Heart left ventricle (tissue), 16 donors: ENCODE results near the gene ARIH1. TPM values are rescaled to one million over a fixed set of nuclear protein-coding genes. Genes with fewer than 3 reads are reported as not detected.
"Not testable (repeated sequence)": the region's sequence is repeated elsewhere in the genome, so short reads cannot be mapped to it uniquely, and the experiment has no call there.

Source experiments
- ATAC-seq, 4 donors: fragments of 200-7000 bp; cut with Tn5 transposase; one replicate each; pipeline ENCODE4 v1.9.1; 2020 to 2022; ENCODE audit warnings: moderate library complexity in 4 of 4, mild to moderate bottlenecking in 3 of 4, moderate number of reproducible peaks in 1 of 4
- DNase-seq, 5 donors: peaks; one replicate each; pipeline ENCODE4 v3.0.0-alpha.2; 2020
- H3K27ac ChIP-seq, 12 donors: fragments of 200-600 bp; sonication (generic) in 4 of 12; one replicate each; pipeline versions ENCODE4 v1.5.0 to v1.8.0; 2016 to 2022; ENCODE audit warnings: mild to moderate bottlenecking in 2 of 12
- H3K27me3 ChIP-seq, 9 donors: fragments of 200-600 bp; sonication (generic) in 2 of 9; one replicate each; pipeline versions ENCODE4 v1.5.1 to v1.8.0; 2016 to 2022; ENCODE audit warnings: mild to moderate bottlenecking in 3 of 9
- H3K36me3 ChIP-seq, 9 donors: fragments of 200-600 bp; sonication (generic) in 2 of 9; one replicate each; pipeline versions ENCODE4 v1.5.0 to v1.8.0; 2018 to 2022; ENCODE audit warnings: mild to moderate bottlenecking in 2 of 9
- H3K4me1 ChIP-seq, 12 donors: fragments of 200-600 bp; sonication (generic) in 4 of 12; one replicate each; pipeline versions ENCODE4 v1.5.0 to v1.8.0; 2016 to 2022; ENCODE audit warnings: mild to moderate bottlenecking in 3 of 12
- H3K4me3 ChIP-seq, 12 donors: fragments of 200-600 bp; sonication (generic) in 4 of 12; one replicate each; pipeline versions ENCODE4 v1.5.0 to v1.8.0; 2017 to 2022; ENCODE audit warnings: mild to moderate bottlenecking in 9 of 12, moderate library complexity in 4 of 12
- H3K9me3 ChIP-seq, 12 donors: fragments of 200-600 bp; sonication (generic) in 4 of 12; one replicate each; pipeline versions ENCODE4 v1.5.0 to v1.8.0; 2016 to 2022; ENCODE audit warnings: mild to moderate bottlenecking in 1 of 12
- CTCF ChIP-seq, 12 donors: fragments of 200-600 bp; sonication (generic) in 4 of 12; IDR thresholded peaks; one replicate each; pipeline versions ENCODE4 v1.5.0 to v1.8.0; 2018 to 2022; ENCODE audit warnings: antibody characterized with exemption in 12 of 12, mild to moderate bottlenecking in 5 of 12
- POLR2A ChIP-seq, 2 donors: fragments of 450-650 bp; IDR thresholded peaks; one replicate each; pipeline ENCODE4 v1.6.1; 2017; ENCODE audit warnings: antibody characterized with exemption in 2 of 2, mild to moderate bottlenecking in 2 of 2, moderate library complexity in 2 of 2
- WGBS, 4 donors: extraction: QIAGEN DNeasy Blood & Tissue Kit in 2 of 4; methylation state at CpG; one replicate each; pipeline versions ENCODE4 v1.1.5 to v1.1.7; 2013 to 2018; 5-methylcytosine and 5-hydroxymethylcytosine counted together
- intact Hi-C, 10 donors: fragments of 100-400 bp; cut with DNase I; formaldehyde crosslinking; loops; one replicate each; pipeline versions ENCODE4 v1.11.1 to v1.14.2; 2022
- polyA plus RNA-seq, 2 donors: library from polyadenylated mRNA; stranded (reverse); fragments of 200-250 nt; gene quantifications; one replicate each; pipeline ENCODE4 v1.2.3, GENCODE V29; 2013
- total RNA-seq, 9 donors: library from RNA; depleted of rRNA in 2 of 9; stranded (reverse); fragments of >200 nt in 2 of 9; fragmentation: NEBNext Ultra II Directional in 3 of 9; extraction: Animal tissue kit (Norgen Biotek cat#: 25700) in 3 of 9; gene quantifications; one replicate each; pipeline versions ENCODE4 v1.1.0 to v1.2.4, GENCODE V29; 2016 to 2023
- donor health status: ischemic (EF 13 %, LVEDD 7.1; RV severe dilation, severe dysfunction).
- donor health status: healthy with polysubstance abuse.
- donor health status: DM: no; HTN: yes; CAD: no.
- donor health status: DM: no; HTN: no; CAD: no.
- donor health status: ischemic (EF 25% LVEDD 6.9; RV normal size, moderate dysfunction).
- donor health status: ischemic (EF 25% LVEDD 5.7; RV mildly dilated, moderate dysfunction).
- donor health status: healthy.
- donor health status: DM: yes; HTN: yes; CAD: no.
- donor health status: ischemic (EF 35%, LVEDD 5.7; RV mildly dilated, moderate dysfunction).
- donor health status: nonischemic (EF 11% LVEDD 7.7; RV severe dilation, severe dysfunction).
- donor health status: DM: yes; HTN: yes; CAD: no.
- donor health status: PGD.
- donor health status: ischemic (EF 29% LVEDD 5.4; RV normal size, mild dysfunction).
- donor health status: nonischemic (EF 23%, LVEDD 6.1; RV moderate dilation, normal function).

The ARIH1 gene
- total and polyA plus RNA-seq, 11 donors: 25.3 to 217 (median 158) TPM

- Histone ChIP-seq H3K27me3 (no peaks in the 10 kb centered on the region), H3K9me3 (no peaks in the 10 kb centered on the region), H3K4me1 (peaks cover 0 to 3% (median 0%) of the 10 kb centered on the region in 12 donors), H3K27ac (no peak overlapping the region), H3K4me3 (no peak overlapping the region), H3K36me3 (no peaks in the 10 kb centered on the region)
- intact Hi-C loops: loop anchor here in 7 of 10 donors (5.0 to 10.0 kb wide), 8 partner anchors 70 to 1450 kb away; partner anchors contain the start of genes BBS4 (in 1 of the 7) and HIGD2B (in 1 of the 7)
- WGBS, 4 donors: 91 to 97% (median 95%) methylated on average over 4 of the region's 4 CpGs
- TF ChIP-seq CTCF (IDR thresholded peaks at IDR 0.05) (no peak), POLR2A (IDR thresholded peaks at IDR 0.05) (no peak)
- DNase-seq (no peak), ATAC-seq (no peak)
These were observed 130.7 kb downstream of the ARIH1 start for GRCh38 chr15:72604794-72605193.

- WGBS, 4 donors: 94 to 98% (median 95%) methylated on average over 3 of the region's 3 CpGs
- not testable (repeated sequence) for H3K36me3 ChIP-seq, H3K27ac ChIP-seq, H3K4me3 ChIP-seq, H3K9me3 ChIP-seq, DNase-seq, H3K27me3 ChIP-seq, H3K4me1 ChIP-seq, ATAC-seq
- intact Hi-C loops: loop anchor here in 7 of 10 donors (10.0 kb wide), 7 partner anchors 67 to 1447 kb away; partner anchors contain the start of genes BBS4 (in 1 of the 7) and HIGD2B (in 1 of the 7)
These were observed 134.0 kb downstream of the ARIH1 start for GRCh38 chr15:72608084-72608483.

- Histone ChIP-seq H3K27me3 (no peaks in the 10 kb centered on the region), H3K4me3 (no peak overlapping the region), H3K36me3 (no peaks in the 10 kb centered on the region), H3K9me3 (no peaks in the 10 kb centered on the region), H3K27ac (no peak overlapping the region), H3K4me1 (no peaks in the 10 kb centered on the region)
- WGBS, 4 donors: 88 to 92% (median 90%) methylated on average over 8 of the region's 8 CpGs
- TF ChIP-seq CTCF (IDR thresholded peaks at IDR 0.05): no peak
- TF ChIP-seq POLR2A (IDR thresholded peaks at IDR 0.05): no peak
- ATAC-seq (no peak), DNase-seq (no peak)
- intact Hi-C loops: loop anchor here in 7 of 10 donors (10.0 kb wide), 7 partner anchors 65 to 1445 kb away; partner anchors contain the start of genes BBS4 (in 1 of the 7) and HIGD2B (in 1 of the 7)
These were observed 135.7 kb downstream of the ARIH1 start for GRCh38 chr15:72609862-72610261.

- H3K36me3 ChIP-seq, H3K4me3 ChIP-seq, intact Hi-C loops, H3K9me3 ChIP-seq, DNase-seq, H3K27me3 ChIP-seq, ATAC-seq, H3K27ac ChIP-seq, H3K4me1 ChIP-seq: not testable (repeated sequence)
- WGBS, 4 donors: 87 to 96% (median 92%) methylated on average over 3 of the region's 3 CpGs
These were observed 138.2 kb downstream of the ARIH1 start for GRCh38 chr15:72612324-72612723.

GRCh38 chr15:72614810-72615532, 140.8 kb downstream of the ARIH1 start:
- intact Hi-C loops: no loop called here
- TF ChIP-seq CTCF (IDR thresholded peaks at IDR 0.05): no peak
- no peak for TF ChIP-seq POLR2A (IDR thresholded peaks at IDR 0.05)
- WGBS, 4 donors: 77 to 94% (median 83%) methylated on average over 2 to 3 of the region's 3 CpGs
- H3K4me3 ChIP-seq: no peak overlapping the region
- ATAC-seq (peak in 1 of 4 donors; percentile 13), DNase-seq (no peak)
- H3K9me3 ChIP-seq: no peaks in the 10 kb centered on the region
- no peaks in the 10 kb centered on the region for H3K36me3 ChIP-seq
- no peaks in the 10 kb centered on the region for H3K27me3 ChIP-seq
- peaks cover 0 to 7% (median 0%) of the 10 kb centered on the region in 12 donors for H3K4me1 ChIP-seq
- no peak overlapping the region for H3K27ac ChIP-seq

- peak; percentile 67 to 91 (median 86) for ATAC-seq
These were observed 141.6 kb downstream of the ARIH1 start for GRCh38 chr15:72615533-72616233.

More at GRCh38 chr15:72615533-72616233, 141.6 kb downstream of the ARIH1 start:
- H3K36me3 ChIP-seq, intact Hi-C loops, H3K4me3 ChIP-seq, H3K9me3 ChIP-seq, H3K27ac ChIP-seq, H3K4me1 ChIP-seq, H3K27me3 ChIP-seq: not testable (repeated sequence)
- WGBS, 4 donors: 35 to 54% (median 48%) methylated on average over 4 to 7 of the region's 7 CpGs
- peak in 4 of 5 donors; percentile 42 to 86 (median 60) for DNase-seq
